ENCODE data around the gene ULK1.
"Not testable (repeated sequence)": the region's sequence is repeated elsewhere in the genome, so short reads cannot be mapped to it uniquely, and the experiment has no call there.

- TF ChIP-seq, protein P1, sequence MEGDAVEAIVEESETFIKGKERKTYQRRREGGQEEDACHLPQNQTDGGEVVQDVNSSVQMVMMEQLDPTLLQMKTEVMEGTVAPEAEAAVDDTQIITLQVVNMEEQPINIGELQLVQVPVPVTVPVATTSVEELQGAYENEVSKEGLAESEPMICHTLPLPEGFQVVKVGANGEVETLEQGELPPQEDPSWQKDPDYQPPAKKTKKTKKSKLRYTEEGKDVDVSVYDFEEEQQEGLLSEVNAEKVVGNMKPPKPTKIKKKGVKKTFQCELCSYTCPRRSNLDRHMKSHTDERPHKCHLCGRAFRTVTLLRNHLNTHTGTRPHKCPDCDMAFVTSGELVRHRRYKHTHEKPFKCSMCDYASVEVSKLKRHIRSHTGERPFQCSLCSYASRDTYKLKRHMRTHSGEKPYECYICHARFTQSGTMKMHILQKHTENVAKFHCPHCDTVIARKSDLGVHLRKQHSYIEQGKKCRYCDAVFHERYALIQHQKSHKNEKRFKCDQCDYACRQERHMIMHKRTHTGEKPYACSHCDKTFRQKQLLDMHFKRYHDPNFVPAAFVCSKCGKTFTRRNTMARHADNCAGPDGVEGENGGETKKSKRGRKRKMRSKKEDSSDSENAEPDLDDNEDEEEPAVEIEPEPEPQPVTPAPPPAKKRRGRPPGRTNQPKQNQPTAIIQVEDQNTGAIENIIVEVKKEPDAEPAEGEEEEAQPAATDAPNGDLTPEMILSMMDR (conservative IDR thresholded peaks at IDR 0.05 in 1 of 2, IDR thresholded peaks at IDR 0.05 in 1 of 2; ENCODE audit: low read depth in 1 of 2, low read length in 2 of 2): not testable (repeated sequence)
- TF ChIP-seq EZH2 (IDR thresholded peaks at IDR 0.05; ENCODE audit: low read length, missing control alignments): not testable (repeated sequence)
Observed at GRCh38 chr12:131891722-131892121, 2.7 kb upstream of the ULK1 start.
